Ishikawa (cell line): ENCODE results near the gene OR6X1.

Experiments
- CEBPB ChIP-seq: IDR thresholded peaks from 2 replicates; pipeline ENCODE4 v1.6.1; 2012
- CREB1 ChIP-seq: IDR thresholded peaks from 2 replicates; pipeline ENCODE4 v1.6.1; 2012; ENCODE audit warnings: low read depth
- EP300 ChIP-seq: IDR thresholded peaks from 2 replicates; pipeline ENCODE4 v1.6.1; 2012; ENCODE audit warnings: borderline replicate concordance
- FOXM1 ChIP-seq: IDR thresholded peaks from 2 replicates; pipeline ENCODE4 v1.6.1; 2012; ENCODE audit warnings: low read depth, borderline replicate concordance
- MAX ChIP-seq: IDR thresholded peaks from 2 replicates; pipeline ENCODE4 v1.6.1; 2012
- RAD21 ChIP-seq: IDR thresholded peaks from 2 replicates; pipeline ENCODE4 v1.6.1; 2012; ENCODE audit warnings: low read depth
- REST ChIP-seq: IDR thresholded peaks from 2 replicates; pipeline ENCODE4 v1.6.1; 2012; ENCODE audit warnings: low read depth, mild to moderate bottlenecking
- TAF1 ChIP-seq: IDR thresholded peaks from 2 replicates; pipeline ENCODE4 v1.6.1; 2012; ENCODE audit warnings: low read depth, mild to moderate bottlenecking
- TCF12 ChIP-seq: IDR thresholded peaks from 2 replicates; pipeline ENCODE4 v1.6.1; 2012; ENCODE audit warnings: low read depth
- USF1 ChIP-seq: IDR thresholded peaks from 2 replicates; pipeline ENCODE4 v1.6.1; 2012
- YY1 ChIP-seq: IDR thresholded peaks from 2 replicates; pipeline ENCODE4 v1.6.1; 2012; ENCODE audit warnings: low read depth

- TF ChIP-seq REST (no peak), YY1 (no peak), MAX (no peak), USF1 (no peak), EP300 (no peak), TAF1 (no peak), RAD21 (no peak), CEBPB (no peak), CREB1 (no peak), FOXM1 (no peak), TCF12 (no peak)
Observed at GRCh38 chr11:123797541-123797940, 43.2 kb upstream of the OR6X1 start.
